Colon (tissue), 2 donors: Measurements from ENCODE around the gene GPX7.

Experiments used
- FAIRE-seq: peaks from 2 replicates; lab custom pipeline; 2012; peaks lifted over from hg19 to GRCh38; lab: Jason Lieb, UNC
- donor health status: control.
- donor health status: control.

The GPX7 gene

DNA sequence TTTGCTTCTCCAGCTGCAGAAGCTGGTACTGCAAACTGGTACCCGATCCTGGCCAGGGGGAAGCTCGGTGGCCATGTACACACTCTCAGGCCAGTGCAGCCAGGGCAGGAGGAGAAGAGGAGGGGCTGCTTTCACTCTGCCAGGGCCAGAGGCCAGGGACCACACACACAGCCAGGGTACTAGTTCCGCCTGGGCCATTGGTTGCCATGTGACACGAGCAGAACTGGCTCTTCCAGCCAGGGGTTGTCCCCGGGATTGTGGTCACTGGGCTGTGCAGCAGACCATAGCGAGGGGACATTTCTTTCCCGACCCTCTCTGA, 27.1 kb downstream of the GPX7 start:
- FAIRE-seq, result no peak

DNA sequence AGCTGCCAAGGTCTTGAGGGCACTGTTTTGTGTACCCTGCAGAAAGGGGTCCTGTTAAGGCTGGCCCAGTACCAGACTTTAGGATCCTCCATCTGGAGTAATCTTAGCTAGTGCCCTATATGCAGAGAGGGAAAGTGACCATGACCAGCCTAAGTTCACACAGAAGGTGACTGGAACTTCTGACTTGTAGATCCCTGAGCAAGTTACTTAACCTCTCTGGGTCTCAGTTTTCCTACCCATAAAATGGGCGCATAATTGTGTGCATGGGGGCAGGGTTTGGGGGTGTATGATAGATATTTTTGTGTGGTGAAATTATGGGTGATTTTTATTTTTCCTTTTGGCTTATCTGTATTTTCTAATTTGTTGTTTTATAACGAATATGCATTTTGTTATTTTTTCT, 27.5 kb downstream of the GPX7 start:
- FAIRE-seq, result no peak

DNA sequence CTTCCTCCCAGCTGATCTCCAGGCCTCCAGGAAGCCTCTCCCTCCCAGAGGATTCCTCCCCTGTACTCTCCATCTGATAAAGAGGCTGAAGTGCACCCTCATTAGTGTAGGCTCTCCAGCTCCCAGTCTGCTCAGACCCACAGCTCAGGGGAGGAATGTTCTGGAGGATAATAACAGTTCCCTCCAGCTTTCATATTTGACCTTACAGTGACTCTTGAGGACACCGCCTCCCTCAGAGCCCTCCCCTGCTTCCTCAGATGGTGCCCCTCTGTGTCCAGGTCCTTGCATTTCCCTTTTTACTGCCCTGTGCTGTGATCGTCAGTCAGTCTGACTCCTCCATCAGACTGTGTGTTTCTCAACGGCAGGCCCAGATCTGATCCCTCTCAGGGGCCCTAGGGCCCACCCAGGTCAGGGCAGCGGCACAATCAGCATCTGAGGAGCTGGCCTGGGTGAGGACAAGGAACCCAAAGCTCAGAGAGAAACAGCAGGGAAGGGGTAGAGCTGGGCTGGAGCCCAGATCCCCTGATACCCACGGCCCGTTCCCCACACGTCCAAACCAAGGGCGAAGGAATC, 29.7 kb downstream of the GPX7 start:
- FAIRE-seq, result no peak

DNA sequence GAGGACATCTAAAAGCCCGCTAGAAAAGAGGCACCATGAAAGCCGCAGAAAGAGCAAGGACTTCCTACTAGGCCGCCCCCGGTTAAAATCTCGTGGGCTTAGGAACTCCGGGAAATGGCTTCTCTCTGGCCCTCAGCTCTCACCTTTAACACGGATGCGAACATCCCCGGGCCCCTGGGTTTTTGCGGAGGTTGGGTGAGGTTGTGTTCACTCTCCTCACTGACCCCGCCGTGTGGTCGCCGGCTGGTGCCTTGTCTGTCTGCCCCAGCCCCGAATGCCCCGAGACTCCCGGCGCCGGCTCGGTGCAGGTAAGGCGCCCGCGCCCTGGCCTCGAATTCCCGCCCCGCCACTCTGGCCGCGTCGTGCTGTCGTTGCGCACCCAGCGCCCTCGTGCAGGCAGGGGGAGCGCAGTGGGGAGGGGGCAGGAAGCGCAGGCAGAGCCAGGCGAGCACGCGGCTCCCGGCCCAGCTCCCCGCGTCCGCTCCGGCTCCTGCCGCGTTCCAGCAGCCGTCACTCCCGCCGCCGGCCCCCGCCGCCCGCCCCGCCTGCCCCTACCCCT, 30.6 kb downstream of the GPX7 start, which contains the start of gene SHISAL2A:
Gene SHISAL2A (plus strand): TSS at position 437 of the 559 bp plus-strand sequence. CDS start 326 bp downstream, outside the sequence.
- no peak for FAIRE-seq

DNA sequence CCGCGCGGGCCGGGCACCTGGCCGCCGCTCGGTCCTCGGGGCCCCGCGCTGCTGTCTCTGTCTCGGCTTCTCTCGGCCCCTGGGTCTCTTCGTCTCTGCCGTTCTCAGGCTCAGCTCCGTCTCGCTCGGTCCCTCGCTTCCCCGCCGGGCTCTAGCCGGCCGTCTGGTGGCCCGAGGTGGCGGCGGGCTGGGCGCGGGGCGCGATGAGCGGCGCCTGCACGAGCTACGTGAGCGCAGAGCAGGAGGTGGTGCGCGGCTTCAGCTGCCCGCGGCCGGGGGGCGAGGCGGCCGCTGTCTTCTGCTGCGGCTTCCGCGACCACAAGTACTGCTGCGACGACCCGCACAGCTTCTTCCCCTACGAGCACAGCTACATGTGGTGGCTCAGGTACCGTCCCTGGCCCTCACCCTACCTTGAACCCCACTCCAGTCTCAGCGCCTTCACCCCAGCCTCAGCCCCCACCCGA, 31.2 kb downstream of the GPX7 start:
- FAIRE-seq, result no peak

DNA sequence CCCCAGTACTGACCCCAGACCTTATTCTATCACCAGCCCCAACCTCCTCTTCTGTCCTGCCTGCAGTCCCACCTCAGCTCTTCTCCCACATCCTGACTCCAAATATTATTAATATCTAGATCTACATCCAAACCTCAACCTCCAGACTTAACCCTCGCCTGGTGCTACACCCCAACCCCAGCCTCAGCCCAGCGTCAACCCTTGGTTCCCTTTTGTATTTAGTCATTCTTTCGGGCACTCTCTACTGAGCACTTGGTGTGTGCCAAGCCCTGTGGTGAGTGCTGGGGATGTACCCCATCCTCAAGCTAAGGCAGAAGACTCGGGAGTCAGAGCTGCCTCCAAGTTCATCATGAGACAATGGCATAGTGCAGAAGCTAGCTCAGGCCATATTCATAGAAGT, 31.9 kb downstream of the GPX7 start:
- no peak for FAIRE-seq

DNA sequence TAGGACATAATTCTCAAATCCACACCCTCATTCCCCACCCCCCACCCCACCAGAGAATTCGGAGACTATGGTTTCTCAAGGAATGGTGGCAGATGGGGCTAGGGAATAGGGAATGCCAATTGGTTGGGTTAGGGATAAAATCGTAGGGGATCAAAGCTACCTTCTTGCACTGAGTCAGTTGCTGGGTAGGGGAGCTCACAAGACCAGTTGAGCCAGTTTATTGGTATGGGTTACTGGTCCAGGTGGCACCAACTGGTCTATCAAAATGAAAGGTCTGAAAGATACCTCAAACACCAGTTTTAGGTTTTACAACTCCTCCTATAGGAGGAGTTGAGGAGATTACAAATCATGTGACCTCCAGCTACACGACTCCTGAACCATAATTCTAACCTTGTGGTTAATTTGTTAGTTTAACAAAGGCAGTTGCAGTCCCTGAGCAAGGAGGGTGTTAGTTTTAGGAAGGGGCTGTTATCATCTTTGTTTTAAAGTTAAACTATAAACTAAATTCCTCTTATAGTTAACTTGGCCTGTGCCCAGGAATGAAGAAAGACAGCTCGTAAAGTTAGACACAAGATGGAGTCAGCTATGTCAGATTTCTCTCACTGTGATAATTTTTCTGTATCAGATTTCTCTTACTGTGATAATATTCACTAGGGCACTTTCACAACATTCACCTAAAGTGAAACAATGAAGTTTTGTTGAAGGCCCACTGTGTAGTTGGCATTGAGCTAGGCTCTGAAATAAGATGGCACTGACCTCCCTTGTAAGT, 33.3 kb downstream of the GPX7 start:
- no peak for FAIRE-seq

DNA sequence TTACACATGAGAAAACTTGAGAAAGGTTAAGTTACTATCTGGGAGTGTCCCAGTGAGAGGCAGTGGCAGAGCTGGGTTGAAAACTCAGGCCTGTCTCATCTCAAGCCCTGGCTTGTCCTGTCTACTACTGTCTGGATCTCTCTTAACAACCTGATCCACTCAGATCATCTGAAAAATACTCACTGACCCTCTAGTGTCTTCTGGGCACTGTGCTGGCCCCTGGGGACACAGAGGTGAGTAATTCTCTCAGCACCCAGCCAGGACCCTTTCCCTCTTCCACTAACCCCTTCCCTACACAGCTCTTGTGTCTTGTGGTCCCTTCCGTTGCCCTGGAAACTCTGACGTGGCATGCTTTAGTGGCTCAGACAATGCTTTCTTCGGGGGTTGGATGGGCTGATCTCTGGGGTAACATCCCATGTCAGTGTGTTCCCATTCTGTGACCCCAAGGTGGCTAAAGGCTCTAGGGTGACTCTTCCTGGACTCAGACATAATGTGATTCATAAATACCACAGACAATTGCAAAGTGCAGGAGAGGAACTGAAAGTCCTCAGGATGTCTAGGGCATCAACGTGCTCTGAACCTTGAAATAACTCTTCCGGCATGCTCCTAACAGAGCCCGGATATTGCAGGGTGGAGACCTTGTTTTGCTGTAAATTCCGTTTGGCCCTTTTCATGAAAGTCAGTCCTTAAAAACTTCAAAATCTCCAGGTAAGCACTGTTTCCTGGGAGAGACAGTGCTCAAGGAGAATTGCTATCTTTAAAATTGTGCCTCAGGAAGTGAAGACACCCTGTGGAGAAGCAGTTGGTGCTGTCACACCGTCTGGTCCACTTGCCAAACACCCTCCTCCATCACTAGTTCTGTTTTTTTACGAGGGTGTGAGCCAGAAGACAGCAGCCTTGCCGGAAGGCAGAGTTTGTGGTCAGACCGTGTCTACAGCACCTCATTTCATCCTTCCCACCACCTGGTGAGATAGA, 34.8 kb downstream of the GPX7 start:
- FAIRE-seq, result no peak

DNA sequence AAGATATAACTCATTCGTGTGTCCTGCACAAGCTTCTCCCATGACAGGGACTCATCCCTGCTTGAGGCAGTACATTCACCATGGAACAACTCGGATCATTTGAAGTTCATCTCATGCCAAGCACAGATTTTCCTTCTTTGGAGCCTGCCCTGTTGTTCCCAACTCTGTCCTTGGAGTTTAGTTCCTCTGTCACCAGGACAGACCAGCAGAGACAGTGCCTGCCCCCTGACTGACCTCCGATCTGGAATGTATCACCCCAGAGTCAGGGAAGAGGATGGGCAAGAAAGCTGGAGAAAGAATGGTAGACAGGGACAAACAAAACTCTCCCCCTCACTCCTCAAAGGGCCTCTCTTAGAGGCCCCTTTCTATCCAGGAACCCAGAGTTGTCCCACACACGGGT, 35.8 kb downstream of the GPX7 start:
- FAIRE-seq, result no peak

DNA sequence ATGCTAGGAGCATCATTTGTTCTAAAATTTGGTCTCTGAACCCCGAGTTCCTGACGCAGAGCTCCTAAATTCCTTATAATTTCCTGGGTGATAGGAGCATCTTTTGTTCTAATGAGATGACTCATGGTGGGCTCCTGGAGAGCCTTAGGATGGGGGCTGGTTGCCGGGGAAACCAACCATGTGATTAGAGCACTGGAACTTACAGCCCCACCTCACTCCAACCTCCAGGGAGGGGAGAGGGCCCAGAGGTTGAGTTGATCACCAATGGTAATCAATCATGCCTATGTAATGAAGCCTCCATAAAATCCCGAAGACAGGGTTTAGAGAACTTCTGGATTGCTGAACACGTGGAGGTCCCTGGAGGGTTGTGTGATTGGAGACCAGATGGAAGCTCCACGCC, 38.5 kb downstream of the GPX7 start:
- no peak for FAIRE-seq

DNA sequence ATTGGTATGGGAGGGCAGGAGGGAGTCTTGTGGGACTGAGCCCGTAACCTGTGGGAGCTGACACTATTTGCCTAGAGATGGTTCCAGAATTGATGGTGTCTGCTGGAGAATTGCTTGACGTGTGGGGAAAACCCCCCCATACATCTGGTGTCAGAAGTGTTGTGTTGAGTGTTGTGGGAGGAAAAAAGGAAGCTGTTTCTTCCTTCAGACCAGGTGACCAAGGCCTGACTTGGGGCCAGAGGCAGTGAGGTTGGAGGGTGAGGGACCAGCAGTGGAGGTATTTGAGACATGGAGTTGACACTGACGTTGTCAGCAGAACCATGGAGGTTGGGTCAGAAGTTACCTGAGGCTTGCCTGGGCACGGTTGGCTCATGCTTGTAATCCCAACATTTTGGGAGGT, 39.1 kb downstream of the GPX7 start:
- FAIRE-seq, result no peak

DNA sequence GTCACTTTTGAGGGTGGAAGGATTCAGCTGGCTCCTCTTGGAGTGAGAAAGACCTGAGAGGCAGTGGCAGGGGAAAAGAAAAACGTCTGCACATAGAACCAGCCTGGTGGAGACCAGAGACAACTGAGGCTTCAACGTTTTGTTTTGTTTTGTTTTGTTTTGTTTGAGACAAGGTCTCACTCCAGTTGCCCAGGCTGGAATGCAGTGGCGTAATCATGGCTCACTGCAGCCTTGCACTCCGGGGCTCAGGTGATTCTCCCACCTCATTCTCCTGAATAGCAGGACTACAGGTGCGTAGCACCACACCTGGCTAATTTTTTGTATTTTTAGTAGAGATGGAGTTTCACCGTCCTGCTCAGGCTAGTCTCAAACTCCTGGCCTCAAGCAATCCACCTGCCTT, 43.1 kb downstream of the GPX7 start:
- FAIRE-seq, result no peak

DNA sequence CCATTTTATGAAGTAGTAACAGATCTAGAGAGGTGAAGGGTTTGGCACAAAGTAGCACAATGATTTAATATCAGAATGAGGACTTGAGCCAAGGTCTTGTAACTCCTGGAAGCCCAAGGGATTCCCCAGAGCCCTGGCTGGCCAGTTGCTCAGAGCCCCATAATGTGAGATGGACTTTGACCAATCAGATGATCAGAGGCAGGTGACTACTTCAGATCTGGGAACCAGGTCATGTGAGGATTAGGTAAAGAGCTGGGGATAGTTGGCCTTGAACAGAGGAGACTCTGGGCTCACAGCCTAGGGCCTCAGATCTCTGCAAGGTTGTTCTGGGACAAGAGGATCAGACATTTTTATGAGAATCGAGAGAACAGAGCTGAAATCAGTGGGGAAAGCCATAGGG, 49.7 kb downstream of the GPX7 start:
- no peak for FAIRE-seq

DNA sequence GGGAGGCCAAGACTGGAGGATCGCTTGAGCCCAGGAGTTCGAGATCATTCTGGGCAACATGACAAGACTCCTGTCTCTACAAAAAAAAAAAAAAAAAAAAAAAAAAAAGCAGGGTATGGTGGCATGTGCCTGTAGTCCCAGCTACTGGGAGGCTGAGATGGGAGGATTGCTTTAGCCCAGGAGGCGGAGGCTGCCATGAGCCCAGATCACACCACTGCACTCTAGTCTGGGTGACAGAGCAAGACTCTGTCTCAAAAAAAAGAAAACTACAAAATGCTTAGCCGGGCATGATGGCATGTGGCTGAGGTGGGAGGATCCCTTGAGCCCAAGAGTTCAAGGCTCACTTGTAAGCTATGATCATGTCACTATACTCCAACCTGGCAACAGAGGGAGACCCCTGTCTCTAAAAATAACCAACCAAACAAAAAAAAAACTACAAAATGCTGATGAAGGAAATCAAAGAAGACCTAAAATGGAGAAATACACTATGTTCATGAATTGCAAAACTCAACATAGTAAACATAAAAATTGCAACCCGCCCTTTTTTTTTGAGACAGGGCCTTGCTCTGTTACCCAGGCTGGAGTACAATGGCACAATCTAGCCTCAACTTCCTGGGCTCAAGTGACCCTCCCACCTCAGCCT, 51.2 kb downstream of the GPX7 start:
- no peak for FAIRE-seq

DNA sequence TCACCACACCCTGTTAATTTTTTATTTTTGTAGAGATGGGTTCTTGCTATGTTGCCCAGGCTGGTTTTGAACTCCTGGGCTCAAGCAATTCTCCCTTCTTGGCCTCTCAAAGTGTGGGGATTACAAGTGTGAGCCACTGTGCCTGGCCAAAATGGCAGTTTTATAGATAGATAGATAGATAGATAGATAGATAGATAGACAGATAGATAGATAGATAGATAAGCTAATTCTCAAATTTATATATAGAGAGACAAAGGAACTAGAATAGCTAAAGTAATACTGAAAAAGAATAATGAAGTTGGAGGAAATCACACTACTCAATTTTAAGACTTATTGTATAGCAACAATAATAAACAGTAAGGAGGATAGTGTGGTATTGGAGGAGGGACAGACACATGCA, 51.9 kb downstream of the GPX7 start:
- FAIRE-seq, result no peak

DNA sequence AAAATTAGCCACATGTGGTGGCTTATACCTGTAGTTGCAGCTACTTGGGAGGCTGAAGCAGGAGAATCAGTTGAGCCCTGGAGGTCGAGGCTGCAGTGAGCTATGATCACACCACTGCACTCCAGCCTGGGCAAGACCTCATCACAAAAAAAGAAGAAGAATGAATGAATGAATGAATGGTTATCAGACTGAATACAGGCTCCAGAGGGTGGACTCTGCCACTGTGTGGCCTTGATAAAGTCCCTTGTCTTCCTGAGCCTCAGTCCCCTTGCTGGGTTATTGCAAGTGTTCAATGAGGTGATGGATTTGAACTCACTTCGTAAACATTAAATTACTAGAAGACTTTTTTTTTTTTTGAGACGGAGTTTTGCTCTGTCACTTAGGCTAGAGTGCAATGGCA, 55.5 kb downstream of the GPX7 start:
- FAIRE-seq, result no peak
